Fibroblast of lung (primary cell): Measurements from ENCODE around the gene CALHM6.

Experiments
- CTCF ChIP-seq, 2 donors: IDR thresholded peaks in 1 of 2; conservative IDR thresholded peaks in 1 of 2; 1 replicate in 1 of 2; 2 replicates in 1 of 2; pipeline ENCODE4 v1.5.1; 2011 to 2012; ENCODE audit warnings: low read length in 2 of 2, control low read depth in 1 of 2, inconsistent platforms in 1 of 2, low read depth in 1 of 2, mild to moderate bottlenecking in 1 of 2
- EZH2 ChIP-seq: IDR thresholded peaks from 2 replicates; pipeline ENCODE4 v1.5.1; 2012; ENCODE audit warnings: low read length, control low read depth, mild to moderate bottlenecking; ENCODE audit errors: missing control alignments

DNA sequence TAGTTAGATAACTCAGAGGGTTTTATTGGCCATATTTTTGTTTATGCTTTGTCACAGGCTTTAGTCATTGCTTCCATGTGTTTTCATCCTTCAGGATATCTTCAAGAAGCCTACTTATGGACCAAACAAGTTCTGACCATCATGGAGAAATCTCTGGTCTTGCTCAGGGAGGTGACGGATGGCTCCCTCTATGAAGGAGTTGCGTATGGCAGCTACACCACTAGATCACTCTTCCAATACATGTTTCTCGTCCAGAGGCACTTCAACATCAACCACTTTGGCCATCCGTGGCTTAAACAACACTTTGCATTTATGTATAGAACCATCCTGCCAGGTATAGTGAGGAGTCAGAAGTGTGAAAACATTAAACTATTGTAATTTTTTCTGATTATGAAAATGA, 30.3 kb upstream of the CALHM6 start:
- TF ChIP-seq EZH2: no peak
- TF ChIP-seq CTCF (conservative IDR thresholded peaks at IDR 0.05 in 1 of 2, IDR thresholded peaks at IDR 0.05 in 1 of 2; ENCODE audit: low read depth in 1 of 2, low read length in 2 of 2): no peak
